ENCODE results near the gene TMEM150C. TPM values are rescaled to one million over a fixed set of nuclear protein-coding genes. Genes with fewer than 3 reads are reported as not detected.
A peak's percentile ranks its signal among the peaks of the same experiment; 100 is the strongest.

The TMEM150C gene
- total and polyA plus RNA-seq, 11 donors: 6.2 to 22.9 (median 12.6) TPM

- TF ChIP-seq POLR2A (IDR thresholded peaks at IDR 0.05): no peak
- TF ChIP-seq CTCF (IDR thresholded peaks at IDR 0.05): no peak
- 89 to 100% (median 93%) methylated on average over 1 of the region's 1 CpG for WGBS, 4 donors
- Histone ChIP-seq H3K27me3 (no peaks in the 10 kb centered on the region), H3K4me1 (peaks cover 0 to 3% (median 0%) of the 10 kb centered on the region in 12 donors), H3K9me3 (no peaks in the 10 kb centered on the region), H3K4me3 (no peak overlapping the region), H3K27ac (no peak overlapping the region), H3K36me3 (no peaks in the 10 kb centered on the region)
- intact Hi-C loops (cut with DNase I): no loop called here
- DNase-seq (no peak), ATAC-seq (no peak)
Measured at GRCh38 chr4:82604522-82604921, 42.7 kb upstream of the TMEM150C start.

DNA sequence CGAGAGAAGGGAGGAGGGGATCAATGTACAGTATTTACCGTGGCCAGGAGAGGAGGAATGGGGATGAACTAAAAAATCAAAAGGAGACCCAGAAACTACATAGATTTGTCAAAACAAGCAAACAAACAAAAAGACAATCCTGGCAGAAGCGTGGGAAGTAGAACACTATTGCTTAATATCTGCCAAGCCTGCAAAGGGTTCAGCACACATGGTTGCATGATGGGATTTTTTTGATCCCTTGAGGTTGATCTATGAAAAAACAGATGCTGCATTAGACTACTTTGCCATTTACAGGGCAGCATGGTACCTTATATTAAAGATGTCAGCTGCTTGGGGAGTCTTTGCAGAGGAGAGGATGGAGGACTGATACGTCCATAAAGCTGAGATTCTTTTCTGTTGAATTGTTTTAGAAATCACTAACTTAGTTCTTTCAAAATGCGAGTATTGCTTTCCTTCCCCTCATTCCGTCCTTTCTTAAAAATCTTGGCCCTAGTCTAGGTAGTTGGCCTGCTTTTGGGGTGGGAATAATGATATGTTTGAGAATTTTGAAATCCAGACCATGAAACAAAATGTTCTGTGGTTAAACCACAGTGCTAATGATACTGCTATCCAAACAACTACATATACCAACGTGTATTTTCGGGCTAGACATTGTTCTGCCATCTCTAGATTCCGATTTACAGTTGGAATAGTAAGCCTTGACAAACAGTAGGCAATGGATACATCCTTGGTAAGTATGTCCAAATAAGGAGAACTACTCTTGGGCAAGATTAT lies 39.6 kb upstream of the TMEM150C start:
- ATAC-seq: no peak
- peak overlapping the region in 1 of 12 donors; percentile 7 for H3K27ac ChIP-seq

DNA sequence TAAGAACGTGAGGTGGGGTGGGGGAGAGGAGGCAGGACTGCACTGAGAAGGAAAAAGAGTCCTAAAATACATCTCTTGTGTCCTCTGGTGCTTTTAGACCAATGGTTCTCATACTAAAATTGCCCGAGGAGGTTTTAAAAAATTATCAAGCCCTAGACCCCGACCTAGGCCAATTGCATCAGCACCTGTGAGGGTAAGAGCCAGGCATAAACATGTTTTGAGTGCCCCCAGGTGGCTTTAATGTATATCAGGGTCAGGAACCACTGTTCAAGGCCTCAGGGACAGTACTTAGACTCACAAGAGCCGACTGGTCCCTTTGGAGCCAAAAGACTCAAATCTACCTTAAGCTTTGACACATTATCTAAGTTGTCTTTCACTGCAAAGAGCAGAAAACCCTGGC lies 37.5 kb upstream of the TMEM150C start:
- 71 to 80% (median 73%) methylated on average over 4 of the region's 4 CpGs for WGBS, 4 donors
- Histone ChIP-seq H3K27me3 (no peaks in the 10 kb centered on the region), H3K4me3 (no peak overlapping the region), H3K27ac (no peak overlapping the region), H3K9me3 (no peaks in the 10 kb centered on the region), H3K36me3 (no peaks in the 10 kb centered on the region), H3K4me1 (peaks cover 0 to 3% (median 0%) of the 10 kb centered on the region in 12 donors)
- TF ChIP-seq CTCF (IDR thresholded peaks at IDR 0.05): no peak
- TF ChIP-seq POLR2A (IDR thresholded peaks at IDR 0.05): no peak
- DNase-seq: no peak
- ATAC-seq: no peak
- intact Hi-C loops (cut with DNase I): no loop called here

More for the DNA sequence above, 39.6 kb upstream of the TMEM150C start:
- no peaks in the 10 kb centered on the region for H3K36me3 ChIP-seq
- intact Hi-C loops (cut with DNase I): no loop called here
- no peak overlapping the region for H3K4me3 ChIP-seq
- H3K4me1 ChIP-seq: peaks cover 0 to 3% (median 0%) of the 10 kb centered on the region in 12 donors
- no peaks in the 10 kb centered on the region for H3K9me3 ChIP-seq
- TF ChIP-seq CTCF (IDR thresholded peaks at IDR 0.05): no peak
- TF ChIP-seq POLR2A (IDR thresholded peaks at IDR 0.05): no peak
- WGBS, 4 donors: 83 to 88% (median 85%) methylated on average over 9 of the region's 9 CpGs
- DNase-seq: no peak
- H3K27me3 ChIP-seq: no peaks in the 10 kb centered on the region

DNA sequence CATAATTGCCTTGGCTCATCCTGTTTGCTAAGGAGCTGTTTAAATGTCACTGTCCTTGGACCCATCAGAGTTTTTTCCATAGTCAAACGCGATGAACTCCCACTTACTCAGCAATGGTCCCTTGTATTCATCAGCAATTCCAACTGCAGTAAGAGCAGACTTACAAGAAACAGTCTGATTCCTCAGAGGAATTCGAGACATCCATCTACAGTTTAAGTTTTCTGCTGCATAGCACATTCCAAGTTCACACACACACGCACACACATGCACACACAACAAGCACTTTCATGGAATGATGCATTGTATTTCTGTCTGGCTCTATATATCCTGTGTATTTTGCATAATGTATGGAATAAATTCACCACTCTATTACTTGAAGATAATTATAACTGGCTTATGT lies 32.7 kb upstream of the TMEM150C start:
- no peak for TF ChIP-seq POLR2A (IDR thresholded peaks at IDR 0.05)
- TF ChIP-seq CTCF (IDR thresholded peaks at IDR 0.05): no peak
- DNase-seq: no peak
- ATAC-seq: no peak
- Histone ChIP-seq H3K27ac (no peak overlapping the region), H3K4me3 (no peak overlapping the region), H3K9me3 (no peaks in the 10 kb centered on the region), H3K4me1 (no peaks in the 10 kb centered on the region), H3K36me3 (no peaks in the 10 kb centered on the region), H3K27me3 (peaks cover 0 to 4% (median 0%) of the 10 kb centered on the region in 9 donors)
- intact Hi-C loops (cut with DNase I): no loop called here
- WGBS, 4 donors: 73 to 84% (median 77%) methylated on average over 4 of the region's 4 CpGs

Measured in heart left ventricle (tissue), 16 donors.